HG03066 (cell line): ENCODE measurements around the gene FAM153A.
"Not testable (repeated sequence)": the region's sequence is repeated elsewhere in the genome, so short reads cannot be mapped to it uniquely, and the experiment has no call there.

Experiments
- ATAC-seq: cut with Tn5 transposase; IDR thresholded peaks from one replicate; pipeline ENCODE4 v1.9.1; 2021; ENCODE audit warnings: low read depth; ENCODE audit not compliant: unreplicated experiment

Gene FAM153A

DNA sequence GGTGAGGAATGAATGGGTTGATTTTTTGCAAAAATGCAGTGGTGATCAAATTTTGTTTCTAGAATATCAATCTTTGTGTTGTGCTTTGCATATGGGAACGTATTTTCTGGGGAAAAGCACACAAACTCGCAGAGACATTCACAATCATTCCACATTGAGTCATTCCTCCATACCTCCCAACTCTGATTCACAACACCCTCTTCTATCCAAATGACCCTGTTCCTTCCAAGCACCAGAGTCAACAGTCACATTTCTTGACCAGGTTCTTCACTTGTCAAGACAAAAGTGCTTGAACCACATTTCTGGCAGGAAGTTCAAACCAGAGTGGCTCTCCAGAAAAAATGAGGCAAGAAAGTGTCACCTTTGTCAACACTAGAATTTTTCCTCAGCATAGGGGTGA, 35.3 kb downstream of the FAM153A start:
- not testable (repeated sequence) for ATAC-seq

GRCh38 chr5:177724858-177725257, 57.8 kb downstream of the FAM153A start:
- ATAC-seq = not testable (repeated sequence)

- not testable (repeated sequence) for ATAC-seq
These were observed 58.7 kb downstream of the FAM153A start for GRCh38 chr5:177723831-177724485.

DNA sequence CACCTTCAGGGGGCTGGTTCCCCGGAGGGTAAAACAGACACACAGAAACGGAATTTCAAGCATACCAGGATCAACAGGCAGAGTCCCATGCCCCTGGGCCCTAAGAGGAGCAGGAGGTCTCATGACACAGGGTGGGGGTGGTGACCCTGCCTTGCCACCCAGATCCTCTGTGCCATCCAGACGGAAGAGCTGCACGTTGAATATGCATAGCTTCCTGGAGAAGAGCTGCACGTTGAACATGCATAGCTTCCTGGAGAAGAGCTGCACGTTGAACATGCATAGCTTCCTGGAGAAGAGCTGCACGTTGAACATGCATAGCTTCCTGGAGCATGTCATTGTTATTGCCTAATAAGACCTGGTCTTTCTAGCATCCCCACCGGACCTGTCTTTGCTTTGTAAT, 59.9 kb downstream of the FAM153A start:
- ATAC-seq = not testable (repeated sequence)

DNA sequence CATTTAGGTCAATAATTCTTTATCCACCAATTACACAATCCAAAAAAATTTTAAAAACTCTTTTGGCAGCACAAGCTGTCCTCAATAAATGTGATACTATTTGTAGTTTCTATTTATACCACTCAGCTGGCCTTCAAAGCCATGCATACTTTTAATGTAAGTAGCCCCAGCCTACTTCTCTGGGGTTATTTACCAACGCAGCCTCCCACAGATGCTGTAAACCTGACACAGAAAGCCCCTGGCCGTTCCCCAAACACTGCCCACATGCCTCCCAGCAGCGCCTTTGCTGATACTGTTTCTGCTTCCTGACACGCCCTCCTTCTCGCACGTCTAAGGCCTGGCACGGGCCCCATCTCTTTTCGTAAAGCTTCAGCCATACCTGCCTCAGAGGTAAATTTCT, 62.7 kb downstream of the FAM153A start:
- ATAC-seq = not testable (repeated sequence)

GRCh38 chr5:177715423-177715822, 67.3 kb downstream of the FAM153A start:
- ATAC-seq = not testable (repeated sequence)

DNA sequence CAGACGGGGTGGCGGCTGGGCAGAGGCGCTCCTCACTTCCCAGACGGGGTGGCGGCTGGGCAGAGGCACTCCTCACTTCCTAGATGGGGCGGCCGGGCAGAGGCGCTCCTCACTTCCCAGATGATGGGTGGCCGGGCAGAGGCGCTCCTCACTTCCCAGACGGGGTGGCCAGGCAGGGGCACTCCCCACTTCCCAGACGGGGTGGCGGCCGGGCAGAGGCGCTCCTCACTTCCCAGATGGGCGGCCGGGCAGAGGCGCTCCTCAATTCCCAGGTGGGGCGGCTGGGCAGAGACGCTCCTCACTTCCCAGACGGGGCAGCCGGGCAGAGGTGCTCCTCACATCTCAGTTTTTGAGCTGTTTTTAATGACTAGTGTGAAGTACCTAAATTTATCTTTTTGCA, 86.6 kb downstream of the FAM153A start:
- not testable (repeated sequence) for ATAC-seq

- ATAC-seq = not testable (repeated sequence)
These were observed 87.3 kb downstream of the FAM153A start for GRCh38 chr5:177695356-177695930.

DNA sequence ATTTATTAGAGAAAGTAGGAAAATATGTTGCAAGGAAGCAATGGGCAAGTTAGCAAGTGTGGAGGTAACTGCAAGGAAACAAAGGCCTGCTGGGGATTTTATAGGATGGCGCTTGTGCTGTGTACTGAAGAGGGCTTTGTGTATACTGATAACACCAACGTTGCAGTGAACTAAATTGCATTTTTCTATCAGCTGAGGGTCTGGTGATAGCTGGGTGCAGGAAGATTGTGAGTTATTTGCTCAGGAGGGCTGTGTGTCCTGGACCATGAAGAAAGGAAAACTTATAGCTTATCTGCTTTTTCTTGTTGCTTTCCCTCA, 88.2 kb downstream of the FAM153A start:
- ATAC-seq = not testable (repeated sequence)

GRCh38 chr5:177693671-177694517, 88.8 kb downstream of the FAM153A start:
- not testable (repeated sequence) for ATAC-seq

- not testable (repeated sequence) for ATAC-seq
These were observed 89.7 kb downstream of the FAM153A start for GRCh38 chr5:177692969-177693368.

DNA sequence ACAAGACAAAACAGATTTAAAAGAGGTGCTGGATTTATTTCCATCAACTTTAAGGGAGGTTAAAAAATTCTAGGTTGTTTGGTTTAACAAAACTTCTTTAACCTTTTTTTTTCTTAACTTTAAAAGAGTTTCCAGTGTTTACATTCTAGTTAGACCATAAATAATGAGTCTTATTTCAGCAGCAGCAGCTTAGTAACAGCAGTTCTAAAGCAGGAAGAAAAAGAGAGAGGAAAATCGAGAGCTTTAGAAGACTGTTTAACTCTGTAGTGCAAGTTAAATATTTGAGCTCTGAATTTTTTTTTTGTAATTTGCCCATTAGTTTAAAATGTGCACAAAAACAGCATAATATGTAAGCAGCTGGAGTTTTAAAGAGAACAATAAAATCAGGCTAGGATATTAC, 90.2 kb downstream of the FAM153A start:
- ATAC-seq = not testable (repeated sequence)

DNA sequence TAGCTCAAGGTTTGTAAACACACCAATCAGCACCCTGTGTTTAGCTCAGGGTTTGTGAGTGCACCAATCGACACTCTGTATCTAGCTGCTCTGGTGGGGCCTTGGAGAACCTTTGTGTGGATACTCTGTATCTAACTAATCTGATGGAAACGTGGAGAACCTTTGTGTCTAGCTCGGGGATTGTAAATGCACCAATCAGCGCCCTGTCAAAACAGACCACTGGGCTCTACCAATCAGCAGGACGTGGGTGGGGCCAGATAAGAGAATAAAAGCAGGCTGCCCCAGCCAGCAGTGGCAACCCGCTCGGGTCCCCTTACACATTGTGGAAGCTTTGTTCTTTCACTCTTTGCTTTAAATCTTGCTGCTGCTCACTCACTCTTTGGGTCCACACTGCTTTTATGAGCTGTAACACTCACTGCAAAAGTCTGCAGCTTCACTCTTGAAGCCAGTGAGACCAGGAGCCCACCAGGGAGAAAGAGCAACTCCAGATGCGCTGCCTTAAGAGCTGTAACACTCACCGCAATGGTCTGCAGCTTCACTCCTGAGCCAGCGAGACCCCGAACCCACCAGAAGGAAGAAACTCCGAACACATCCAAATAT, 93.6 kb downstream of the FAM153A start:
- ATAC-seq = not testable (repeated sequence)

DNA sequence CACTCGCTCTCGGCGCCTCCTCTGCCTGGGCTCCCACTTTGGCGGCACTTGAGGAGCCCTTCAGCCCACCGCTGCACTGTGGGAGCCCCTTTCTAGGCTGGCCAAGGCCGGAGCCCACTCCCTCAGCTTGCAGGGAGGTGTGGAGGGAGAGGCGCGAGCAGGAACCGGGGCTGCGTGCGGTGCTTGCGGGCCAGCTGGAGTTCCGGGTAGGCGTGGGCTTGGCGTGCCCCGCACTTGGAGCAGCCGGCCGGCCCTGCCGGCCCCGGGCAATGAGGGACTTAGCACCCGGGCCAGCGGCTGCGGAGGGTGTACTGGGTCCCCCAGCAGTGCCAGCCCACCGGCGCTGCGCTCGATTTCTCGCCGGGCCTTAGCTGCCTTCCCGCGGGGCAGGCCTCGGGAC, 94.6 kb downstream of the FAM153A start:
- ATAC-seq = not testable (repeated sequence)

DNA sequence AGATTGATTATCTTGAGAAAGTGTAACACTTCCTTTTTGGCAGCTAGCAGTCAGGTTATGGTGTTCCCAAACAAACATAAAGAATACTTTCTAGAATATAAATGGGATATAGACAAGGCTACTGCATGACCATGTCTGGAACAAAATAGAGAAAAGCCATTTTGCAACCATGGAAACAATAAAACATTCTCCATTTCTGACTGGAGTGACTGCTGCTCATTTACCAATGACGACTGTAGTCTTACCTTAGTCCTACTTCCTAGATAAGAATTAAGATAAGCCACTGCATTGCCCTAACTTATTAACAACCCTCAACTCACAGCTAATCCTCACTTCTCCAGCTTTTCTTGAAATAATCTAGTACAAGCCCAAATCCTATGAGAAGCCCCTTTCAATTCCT, 100.8 kb downstream of the FAM153A start:
- ATAC-seq = not testable (repeated sequence)
